GM18858 (cell line): ENCODE data around the gene HHEX.
"Not testable (repeated sequence)": the region's sequence is repeated elsewhere in the genome, so short reads cannot be mapped to it uniquely, and the experiment has no call there.

Source experiments
- ATAC-seq: cut with Tn5 transposase; IDR thresholded peaks from one replicate; pipeline ENCODE4 v1.9.1; 2021; ENCODE audit not compliant: unreplicated experiment

HHEX gene

DNA sequence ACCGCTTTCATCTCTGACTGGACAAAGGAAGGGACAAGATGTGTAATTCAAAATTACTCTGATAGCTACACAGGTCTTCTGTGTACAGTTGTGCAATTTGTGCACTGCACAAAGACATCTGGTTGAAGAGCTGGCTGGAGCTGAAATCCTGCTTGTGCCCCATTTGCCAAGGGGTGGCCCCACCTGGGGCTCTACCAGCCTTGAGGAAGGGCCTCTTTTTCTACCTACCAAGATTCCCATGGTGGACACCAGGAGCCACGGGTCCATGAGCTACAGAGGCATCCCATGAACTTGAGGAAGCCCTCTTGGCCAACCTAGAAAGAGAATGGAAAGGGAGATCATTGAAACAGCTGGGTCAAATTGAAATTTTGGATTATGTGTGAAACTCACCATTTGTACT lies 43.2 kb downstream of the HHEX start:
- ATAC-seq: no peak

DNA sequence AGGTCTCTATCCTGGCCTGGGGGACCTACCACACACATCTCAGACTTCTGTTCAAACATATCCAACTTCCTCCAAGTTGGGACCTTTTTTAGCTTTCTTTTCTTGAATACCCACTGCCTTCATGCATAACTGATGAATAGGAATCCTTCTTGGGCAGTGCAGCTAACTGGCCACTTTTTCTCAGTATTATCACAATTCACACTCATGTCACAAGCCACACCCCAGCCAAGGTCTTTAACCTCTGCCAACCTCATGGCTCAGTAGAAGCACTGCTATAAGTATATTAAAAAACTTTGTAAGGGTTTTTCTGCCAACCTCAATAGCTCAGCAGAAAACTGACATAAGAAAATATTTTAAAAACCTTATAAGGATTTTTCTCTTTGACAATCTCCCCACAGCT lies 44.5 kb downstream of the HHEX start:
- no peak for ATAC-seq

DNA sequence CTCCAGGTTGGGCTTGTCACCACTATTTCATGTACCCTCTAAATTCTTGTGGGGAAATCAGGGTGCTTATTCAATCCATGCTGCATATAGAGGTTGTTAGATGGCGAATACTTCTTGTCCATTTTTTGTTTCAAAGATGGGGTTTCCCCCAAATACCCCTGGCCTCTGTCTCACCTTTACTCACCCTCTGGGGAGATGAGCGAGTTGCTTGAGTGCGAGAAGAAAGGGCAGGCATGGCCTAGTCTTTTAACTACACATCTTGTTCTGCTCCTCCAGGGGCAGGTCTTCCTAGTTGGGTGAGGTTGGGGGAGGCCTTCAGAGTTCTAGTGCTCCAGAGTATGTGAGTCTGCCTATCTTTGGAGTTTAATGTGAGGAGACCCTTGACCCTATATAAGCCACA lies 46.2 kb downstream of the HHEX start:
- ATAC-seq: no peak

DNA sequence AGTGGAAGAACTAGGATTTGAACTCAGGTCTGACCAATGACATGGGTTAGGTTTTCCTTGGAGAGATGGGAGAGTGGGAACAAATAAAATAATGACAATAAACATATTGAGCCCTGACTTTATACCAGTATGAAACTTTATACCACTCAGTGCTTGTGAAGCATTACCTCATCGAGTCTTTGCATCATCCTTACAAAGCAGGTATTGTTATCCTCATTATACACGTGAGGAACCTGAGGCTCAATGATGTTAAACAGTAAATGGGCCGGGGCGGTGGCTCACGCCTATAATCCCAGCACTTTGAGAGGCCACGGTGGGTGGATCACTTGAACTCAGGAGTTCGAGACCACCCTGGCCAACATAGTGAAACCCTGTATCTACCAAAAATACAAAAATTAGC lies 47.7 kb downstream of the HHEX start:
- no peak for ATAC-seq

DNA sequence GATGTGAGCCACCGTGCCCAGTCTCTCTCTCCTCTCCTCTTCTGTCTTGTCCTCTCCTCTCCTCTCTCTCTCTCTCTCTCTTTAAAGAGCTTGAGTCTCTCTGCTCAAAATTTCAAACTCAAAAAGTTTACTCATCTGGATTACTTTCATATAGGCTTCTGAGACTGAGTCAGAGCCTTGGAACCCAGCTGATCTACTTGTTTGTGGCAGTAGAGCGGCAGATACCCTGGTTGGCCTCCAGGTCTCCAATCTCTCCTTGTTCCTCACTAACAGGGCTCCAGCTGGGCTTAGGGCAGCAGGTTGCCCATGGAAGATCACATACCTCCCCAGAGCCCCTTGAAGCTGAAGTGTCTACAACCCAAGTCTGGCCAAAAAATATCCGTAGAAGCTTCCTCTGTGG lies 51.0 kb downstream of the HHEX start:
- ATAC-seq: no peak

DNA sequence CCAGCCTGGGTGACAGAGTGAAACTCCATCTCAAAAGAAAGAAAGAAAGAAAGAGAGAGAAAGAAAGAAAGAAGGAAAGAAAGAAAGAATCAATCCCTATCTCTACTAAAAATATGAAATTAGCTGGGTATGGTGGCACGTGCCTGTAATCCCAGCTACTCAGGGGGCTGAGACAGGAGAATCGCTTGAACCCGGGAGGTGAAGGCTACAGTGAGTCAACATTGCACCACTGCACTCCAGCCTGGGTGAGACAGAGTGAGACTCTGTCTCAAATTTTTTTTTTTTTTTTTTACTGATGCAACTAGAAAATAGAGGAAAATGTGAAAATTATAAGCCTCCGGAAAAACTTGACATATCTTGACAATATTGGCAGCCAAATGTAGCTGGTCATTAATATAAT lies 52.0 kb downstream of the HHEX start:
- ATAC-seq: not testable (repeated sequence)

DNA sequence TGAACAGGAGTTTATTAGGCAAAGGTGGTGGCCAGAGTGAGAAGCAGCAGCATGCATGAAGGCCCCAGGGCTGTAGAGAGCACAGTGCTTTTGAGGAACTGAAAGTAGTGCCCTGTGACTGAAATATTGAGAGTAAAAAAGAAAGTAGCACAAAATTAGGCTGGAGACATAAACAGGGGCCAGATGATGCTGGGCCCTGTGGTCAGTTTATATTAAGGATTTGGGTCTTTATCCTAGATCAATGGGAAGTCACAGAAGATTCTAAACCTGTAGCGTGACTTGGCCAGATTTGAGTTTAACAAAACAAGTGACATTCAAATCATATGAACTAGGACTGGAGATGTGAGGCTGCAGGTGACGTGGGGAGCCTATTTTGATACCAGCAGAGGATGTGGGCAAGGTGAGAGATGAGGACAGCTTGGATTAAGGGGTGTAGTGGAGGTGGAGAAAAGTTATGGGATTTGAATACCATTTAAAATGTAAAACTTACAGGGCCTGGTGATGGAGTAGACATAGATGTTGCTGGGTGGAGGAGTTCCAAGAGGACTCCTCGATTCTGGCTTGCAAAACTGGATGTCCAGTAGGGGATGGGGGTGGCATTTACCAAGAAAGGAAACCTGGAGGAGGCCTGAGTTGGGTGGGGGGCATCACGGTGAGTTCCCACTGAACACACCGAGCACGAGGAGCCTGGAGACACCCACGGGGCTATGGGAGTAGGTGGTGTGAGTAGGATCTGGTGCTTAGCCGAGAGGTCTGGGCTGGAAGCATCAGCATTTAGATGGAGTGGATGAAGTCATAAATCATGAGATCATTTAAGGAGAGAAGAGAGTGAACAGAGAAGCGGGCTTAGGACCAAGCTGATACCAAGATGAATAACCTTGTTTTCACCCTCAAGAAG lies 52.8 kb downstream of the HHEX start:
- peak; percentile 96 for ATAC-seq
